Adrenal gland (tissue), 5 donors: ENCODE results near the gene MAN1C1.

Experiments used
- CTCF ChIP-seq, 6 experiments: fragments of 450-650 bp in 4 of 6; fragments of 200-600 bp in 2 of 6; sonication (generic) in 1 of 6; IDR thresholded peaks; 1 replicate in 5 of 6; 2 replicates in 1 of 6; pipeline versions ENCODE4 v1.5.1 to v1.8.0; 2016 to 2021; ENCODE audit warnings: antibody characterized with exemption in 6 of 6, mild to moderate bottlenecking in 2 of 6, moderate library complexity in 1 of 6
- POLR2A ChIP-seq, 2 donors: fragments of 450-650 bp; IDR thresholded peaks; one replicate each; pipeline ENCODE4 v1.6.1; 2017; ENCODE audit warnings: antibody characterized with exemption in 2 of 2, mild to moderate bottlenecking in 2 of 2, moderate library complexity in 1 of 2
- donor health status: DM: no; HTN: no; CAD: no.

- no peak for TF ChIP-seq CTCF (IDR thresholded peaks at IDR 0.05)
- no peak for TF ChIP-seq POLR2A (IDR thresholded peaks at IDR 0.05)
Observed at GRCh38 chr1:25622531-25622930, 5.9 kb downstream of the MAN1C1 start.
